Measurements from ENCODE around the gene TRAM2.

TRAM2 gene

GRCh38 chr6:52570291-52570700 lies 6.6 kb downstream of the TRAM2 start:
- no peak for DNase-seq (ENCODE audit: low read depth in 2 of 2)

GRCh38 chr6:52568320-52568719 lies 8.5 kb downstream of the TRAM2 start:
- no peak for DNase-seq (ENCODE audit: low read depth in 2 of 2)

- no peak for DNase-seq (ENCODE audit: low read depth in 2 of 2)
Observed at GRCh38 chr6:52566853-52567279, 10.0 kb downstream of the TRAM2 start.

- DNase-seq (ENCODE audit: low read depth in 2 of 2), result no peak
Observed at GRCh38 chr6:52566201-52566600, 10.7 kb downstream of the TRAM2 start.

- DNase-seq (ENCODE audit: low read depth in 2 of 2), result no peak
Observed at GRCh38 chr6:52564856-52565255, 12.0 kb downstream of the TRAM2 start.

GRCh38 chr6:52562911-52563310 lies 13.9 kb downstream of the TRAM2 start:
- no peak for DNase-seq (ENCODE audit: low read depth in 2 of 2)

- no peak for DNase-seq (ENCODE audit: low read depth in 2 of 2)
Observed at GRCh38 chr6:52560462-52560861, 16.4 kb downstream of the TRAM2 start.

GRCh38 chr6:52558266-52559000 lies 18.4 kb downstream of the TRAM2 start:
- DNase-seq (ENCODE audit: low read depth in 2 of 2), result no peak

- no peak for DNase-seq (ENCODE audit: low read depth in 2 of 2)
Observed at GRCh38 chr6:52557389-52558265, 19.2 kb downstream of the TRAM2 start.

GRCh38 chr6:52555518-52556233 lies 21.2 kb downstream of the TRAM2 start:
- no peak for DNase-seq (ENCODE audit: low read depth in 2 of 2)

- DNase-seq (ENCODE audit: low read depth in 2 of 2), result no peak
Observed at GRCh38 chr6:52554684-52555280, 22.1 kb downstream of the TRAM2 start.

GRCh38 chr6:52553719-52554118 lies 23.1 kb downstream of the TRAM2 start:
- no peak for DNase-seq (ENCODE audit: low read depth in 2 of 2)

- DNase-seq (ENCODE audit: low read depth in 2 of 2), result no peak
Observed at GRCh38 chr6:52553158-52553557, 23.7 kb downstream of the TRAM2 start.

GRCh38 chr6:52552278-52552643 lies 24.6 kb downstream of the TRAM2 start:
- DNase-seq (ENCODE audit: low read depth in 2 of 2), result no peak

GRCh38 chr6:52551483-52552277 lies 25.2 kb downstream of the TRAM2 start:
- no peak for DNase-seq (ENCODE audit: low read depth in 2 of 2)

- DNase-seq (ENCODE audit: low read depth in 2 of 2), result no peak
Observed at GRCh38 chr6:52550870-52551269, 26.0 kb downstream of the TRAM2 start.

- DNase-seq (ENCODE audit: low read depth in 2 of 2), result no peak
Observed at GRCh38 chr6:52550014-52550575, 26.8 kb downstream of the TRAM2 start.

GRCh38 chr6:52549428-52549827 lies 27.4 kb downstream of the TRAM2 start:
- DNase-seq (ENCODE audit: low read depth in 2 of 2), result no peak

GRCh38 chr6:52548999-52549398 lies 27.9 kb downstream of the TRAM2 start:
- no peak for DNase-seq (ENCODE audit: low read depth in 2 of 2)

- DNase-seq (ENCODE audit: low read depth in 2 of 2), result no peak
Observed at GRCh38 chr6:52548353-52548713, 28.5 kb downstream of the TRAM2 start.
